ENCODE data around the gene PACS2. TPM values are rescaled to one million over a fixed set of nuclear protein-coding genes. Genes with fewer than 3 reads are reported as not detected.

PACS2 gene
- total RNA-seq, 1 experiment from 2014 or later: 72.5 TPM

DNA sequence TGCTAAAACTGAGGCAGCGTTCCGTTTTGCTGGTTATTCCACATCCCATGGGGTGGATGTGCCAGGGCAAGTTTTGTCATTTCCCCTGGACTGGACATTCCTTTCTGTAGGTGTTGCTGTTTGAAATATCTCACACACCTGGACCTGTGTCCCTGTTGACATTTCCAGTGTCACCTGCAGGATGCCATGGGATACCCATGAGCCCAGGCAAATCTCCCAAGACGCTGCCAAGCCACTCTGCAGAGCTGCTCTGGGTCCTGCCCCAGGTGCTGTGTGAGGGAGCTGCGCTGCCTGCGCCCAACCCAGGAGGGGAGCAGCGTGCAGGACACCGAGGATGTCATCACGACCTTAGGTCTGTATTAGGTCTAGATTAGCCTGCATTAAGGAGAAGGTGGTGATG lies 5.2 kb upstream of the PACS2 start:
- Mint-ChIP-seq H3K9me3 (no peaks in the 10 kb centered on the region), H3K4me1 (peaks cover 23 to 33% of the 10 kb centered on the region in 2 experiments), H3K27me3 (ENCODE audit: low read depth) (peaks cover 23% of the 10 kb centered on the region), H3K4me3 (no peak overlapping the region), H3K36me3 (ENCODE audit: insufficient read depth in 1 of 3, low read depth in 3 of 3) (no peaks in the 10 kb centered on the region; a peak in 1 of 7 replicates), H3K27ac (no peak overlapping the region)
- Histone ChIP-seq H3K23me2 (ENCODE audit: insufficient read length, low read depth, low read length, poor library complexity, severe bottlenecking) (peaks cover 3% of the 10 kb centered on the region), H2BK15ac (ENCODE audit: low read depth, low read length) (no peak overlapping the region), H3K23ac (ENCODE audit: insufficient read length, low read depth, low read length) (no peak overlapping the region), H4K91ac (ENCODE audit: insufficient read length, low read depth, low read length) (no peak overlapping the region), H3K56ac (ENCODE audit: insufficient read length, low read depth, low read length) (no peak overlapping the region), H4K20me1 (ENCODE audit: control insufficient read depth, insufficient read depth, insufficient read length) (no peaks in the 10 kb centered on the region), H3K14ac (ENCODE audit: insufficient read depth, low read length) (no peak overlapping the region), H3K4ac (ENCODE audit: low read depth, low read length) (no peak overlapping the region), H3K4me1 (ENCODE audit: insufficient read depth, low read length) (no peaks in the 10 kb centered on the region; the same call in 1 of the 2 replicates), H3K18ac (ENCODE audit: insufficient read length, low read depth, low read length) (no peak overlapping the region), H2BK12ac (ENCODE audit: insufficient read length, low read depth, low read length) (no peak overlapping the region), H3K27me3 (ENCODE audit: insufficient read depth, low read length) (no peaks in the 10 kb centered on the region), H2BK120ac (ENCODE audit: low read depth, low read length, poor library complexity, severe bottlenecking) (no peak overlapping the region), H4K5ac (ENCODE audit: insufficient read length, low read depth, low read length) (no peak overlapping the region), H3K9ac (ENCODE audit: extremely low read depth, insufficient read length, low read length) (no peak overlapping the region), H2AFZ (ENCODE audit: low read length) (no peak overlapping the region), H2AK5ac (ENCODE audit: insufficient read length, low read length) (no peak overlapping the region), H3K79me1 (ENCODE audit: insufficient read depth, low read depth, low read length, poor library complexity, severe bottlenecking) (no peaks in the 10 kb centered on the region), H3K9me3 (ENCODE audit: control insufficient read depth, low read depth, low read length) (no peaks in the 10 kb centered on the region), H2BK20ac (ENCODE audit: low read depth, low read length, poor library complexity, severe bottlenecking) (no peak overlapping the region), H3K79me2 (ENCODE audit: insufficient read depth, low read length) (no peaks in the 10 kb centered on the region), H3K4me2 (ENCODE audit: insufficient read depth, insufficient read length, low read length) (no peak overlapping the region), H3K27ac (ENCODE audit: insufficient read length, low read depth, low read length) (no peak overlapping the region), H2BK5ac (ENCODE audit: insufficient read length, low read length) (no peak overlapping the region), H3T11ph (ENCODE audit: low read length) (no peak overlapping the region), H4K8ac (replicated peaks; ENCODE audit: insufficient read length, low read depth, low read length) (no peak overlapping the region)
- no peak for DNase-seq
- whole genome bisulfite sequencing (ENCODE audit: extremely low coverage, insufficient read length, low lambda C conversion rate): no CpG with 5 or more reads among the region's 8 CpGs
- TF ChIP-seq CTCF (conservative IDR thresholded peaks at IDR 0.05): no peak
